ENCODE measurements around the gene RAB17. TPM values are rescaled to one million over a fixed set of nuclear protein-coding genes. Genes with fewer than 3 reads are reported as not detected.

The RAB17 gene
- total and polyA plus RNA-seq, 4 donors, result 19.3 to 73.3 (median 46.4) TPM

DNA sequence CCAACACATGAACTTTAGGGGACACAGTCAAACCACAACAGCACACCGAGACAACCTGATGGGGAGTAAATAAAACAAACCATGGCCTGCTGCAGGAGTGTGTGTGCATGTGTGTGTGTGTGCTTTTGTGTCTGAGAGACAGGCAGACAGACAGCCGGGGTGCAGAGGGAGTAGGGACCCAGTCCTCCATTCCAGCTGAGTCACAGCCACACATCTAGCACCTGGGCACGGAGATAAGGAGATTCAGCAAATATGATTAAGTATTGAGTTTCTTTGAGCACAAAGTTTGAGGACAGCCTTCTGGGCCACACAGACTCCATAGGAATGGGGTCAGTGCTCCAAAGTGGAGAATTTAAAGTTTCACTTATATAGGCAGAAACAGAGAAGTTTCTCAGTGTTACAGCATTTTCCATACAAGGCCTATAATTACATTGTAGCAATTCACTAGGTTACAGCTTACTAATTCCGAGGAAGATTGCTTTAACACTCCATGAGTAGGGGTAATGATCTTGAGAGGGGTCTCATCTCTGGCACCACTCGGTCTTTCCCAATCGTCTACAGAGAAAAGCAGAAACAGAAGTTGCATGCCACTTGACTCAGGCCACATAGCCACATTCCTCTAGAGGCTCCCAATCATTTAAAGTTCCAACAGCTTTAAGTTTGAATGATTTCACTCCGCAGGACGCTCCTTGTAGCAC is 55.0 kb downstream of the RAB17 start:
- Histone ChIP-seq H3K9ac (ENCODE audit: insufficient read depth in 1 of 2, low read length in 2 of 2) (no peak overlapping the region), H3K4me3 (no peak overlapping the region), H3K36me3 (ENCODE audit: control insufficient read depth in 4 of 4, insufficient read depth in 4 of 4, low read length in 4 of 4) (peaks cover 0 to 11% (median 0%) of the 10 kb centered on the region in 4 donors), H3K27ac (ENCODE audit: low read depth in 1 of 2, low read length in 1 of 2) (no peak overlapping the region), H3K4me1 (ENCODE audit: control insufficient read depth in 5 of 5, insufficient read depth in 5 of 5, low read length in 5 of 5) (peaks cover 0 to 2% (median 0%) of the 10 kb centered on the region in 5 donors), H3K9me3 (ENCODE audit: control insufficient read depth in 4 of 4, insufficient read depth in 3 of 4, low read length in 3 of 4) (peaks cover 0 to 1% (median 0%) of the 10 kb centered on the region in 4 donors), H3K27me3 (ENCODE audit: control insufficient read depth in 3 of 3, insufficient read depth in 3 of 3, low read length in 2 of 3) (peaks cover 0 to 3% (median 0%) of the 10 kb centered on the region in 3 donors)
- ATAC-seq (ENCODE audit: insufficient read depth, low FRiP score) (no peak), DNase-seq (no peak)
- 83 to 86% methylated on average over 8 of the region's 8 CpGs for WGBS, 2 donors
- TF ChIP-seq, protein P1, sequence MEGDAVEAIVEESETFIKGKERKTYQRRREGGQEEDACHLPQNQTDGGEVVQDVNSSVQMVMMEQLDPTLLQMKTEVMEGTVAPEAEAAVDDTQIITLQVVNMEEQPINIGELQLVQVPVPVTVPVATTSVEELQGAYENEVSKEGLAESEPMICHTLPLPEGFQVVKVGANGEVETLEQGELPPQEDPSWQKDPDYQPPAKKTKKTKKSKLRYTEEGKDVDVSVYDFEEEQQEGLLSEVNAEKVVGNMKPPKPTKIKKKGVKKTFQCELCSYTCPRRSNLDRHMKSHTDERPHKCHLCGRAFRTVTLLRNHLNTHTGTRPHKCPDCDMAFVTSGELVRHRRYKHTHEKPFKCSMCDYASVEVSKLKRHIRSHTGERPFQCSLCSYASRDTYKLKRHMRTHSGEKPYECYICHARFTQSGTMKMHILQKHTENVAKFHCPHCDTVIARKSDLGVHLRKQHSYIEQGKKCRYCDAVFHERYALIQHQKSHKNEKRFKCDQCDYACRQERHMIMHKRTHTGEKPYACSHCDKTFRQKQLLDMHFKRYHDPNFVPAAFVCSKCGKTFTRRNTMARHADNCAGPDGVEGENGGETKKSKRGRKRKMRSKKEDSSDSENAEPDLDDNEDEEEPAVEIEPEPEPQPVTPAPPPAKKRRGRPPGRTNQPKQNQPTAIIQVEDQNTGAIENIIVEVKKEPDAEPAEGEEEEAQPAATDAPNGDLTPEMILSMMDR (IDR thresholded peaks at IDR 0.05; ENCODE audit: control extremely low read depth, extremely low read depth), result no peak

DNA sequence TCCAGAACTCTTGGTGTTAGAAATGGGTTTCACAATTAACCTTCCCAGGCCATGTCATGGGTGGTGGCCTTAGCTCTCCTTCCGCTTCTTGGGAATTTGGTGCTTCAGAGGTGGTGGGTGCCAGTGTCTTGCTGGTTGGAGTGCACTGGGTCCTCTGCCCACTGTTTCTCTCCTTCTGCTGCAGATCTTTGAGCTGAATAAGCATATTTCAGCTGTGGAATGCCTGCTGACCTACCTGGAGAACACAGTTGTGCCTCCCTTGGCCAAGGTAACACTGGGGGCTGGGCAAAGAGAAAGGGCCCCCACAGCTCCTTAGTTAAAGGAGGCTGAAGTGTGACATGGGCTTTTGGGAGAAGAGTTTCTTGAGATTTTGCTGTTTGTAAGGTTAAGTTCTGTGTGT is 56.2 kb downstream of the RAB17 start:
- Histone ChIP-seq H3K4me1 (ENCODE audit: control insufficient read depth in 5 of 5, insufficient read depth in 5 of 5, low read length in 5 of 5) (peaks cover 0 to 2% (median 0%) of the 10 kb centered on the region in 5 donors), H3K36me3 (ENCODE audit: control insufficient read depth in 4 of 4, insufficient read depth in 4 of 4, low read length in 4 of 4) (peaks cover 0 to 12% (median 0%) of the 10 kb centered on the region in 4 donors), H3K4me3 (no peak overlapping the region), H3K9ac (ENCODE audit: insufficient read depth in 1 of 2, low read length in 2 of 2) (no peak overlapping the region), H3K27ac (ENCODE audit: low read depth in 1 of 2, low read length in 1 of 2) (no peak overlapping the region), H3K9me3 (ENCODE audit: control insufficient read depth in 4 of 4, insufficient read depth in 3 of 4, low read length in 3 of 4) (peaks cover 0 to 1% (median 0%) of the 10 kb centered on the region in 4 donors), H3K27me3 (ENCODE audit: control insufficient read depth in 3 of 3, insufficient read depth in 3 of 3, low read length in 2 of 3) (peaks cover 0 to 3% (median 0%) of the 10 kb centered on the region in 3 donors)
- 98 to 100% methylated on average over 1 of the region's 1 CpG for WGBS, 2 donors
- TF ChIP-seq, protein P1 (IDR thresholded peaks at IDR 0.05; ENCODE audit: control extremely low read depth, extremely low read depth), result no peak
- DNase-seq (no peak), ATAC-seq (ENCODE audit: insufficient read depth, low FRiP score) (no peak)

DNA sequence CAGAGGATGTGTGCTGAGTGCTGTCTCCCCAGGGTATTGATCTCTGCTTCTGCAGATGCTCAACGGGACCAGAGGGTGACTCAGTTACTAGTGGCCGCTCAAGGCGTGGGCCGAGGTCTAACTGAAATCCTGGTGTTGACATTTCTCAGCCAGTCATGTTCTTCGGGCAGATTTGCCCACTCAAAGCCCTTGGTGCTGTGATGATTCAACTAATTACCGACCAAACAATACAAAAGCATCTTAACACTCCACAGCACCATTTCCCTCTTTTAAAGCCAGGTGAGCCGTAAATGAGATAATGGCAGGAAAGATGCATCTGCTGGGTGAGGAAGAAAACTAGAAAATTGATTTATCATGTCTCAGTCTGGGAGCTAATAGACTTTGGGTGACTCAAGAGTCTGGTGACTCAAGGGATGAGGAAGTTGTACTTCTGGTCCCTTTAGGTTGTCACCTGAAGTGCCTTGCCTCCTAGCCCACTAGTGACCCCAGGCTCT is 56.8 kb downstream of the RAB17 start:
- DNase-seq (no peak), ATAC-seq (ENCODE audit: insufficient read depth, low FRiP score) (no peak)
- no peak overlapping the region for H3K9ac ChIP-seq (ENCODE audit: insufficient read depth in 1 of 2, low read length in 2 of 2)
- peaks cover 0 to 1% (median 0%) of the 10 kb centered on the region in 4 donors for H3K9me3 ChIP-seq (ENCODE audit: control insufficient read depth in 4 of 4, insufficient read depth in 3 of 4, low read length in 3 of 4)
- H3K27ac ChIP-seq (ENCODE audit: low read depth in 1 of 2, low read length in 1 of 2), result no peak overlapping the region
- H3K4me3 ChIP-seq, result no peak overlapping the region
- H3K36me3 ChIP-seq (ENCODE audit: control insufficient read depth in 4 of 4, insufficient read depth in 4 of 4, low read length in 4 of 4), result peaks cover 0 to 12% (median 0%) of the 10 kb centered on the region in 4 donors
- peaks cover 0 to 2% (median 0%) of the 10 kb centered on the region in 5 donors for H3K4me1 ChIP-seq (ENCODE audit: control insufficient read depth in 5 of 5, insufficient read depth in 5 of 5, low read length in 5 of 5)
- TF ChIP-seq, protein P1 (IDR thresholded peaks at IDR 0.05; ENCODE audit: control extremely low read depth, extremely low read depth), result no peak
- peaks cover 0 to 3% (median 0%) of the 10 kb centered on the region in 3 donors for H3K27me3 ChIP-seq (ENCODE audit: control insufficient read depth in 3 of 3, insufficient read depth in 3 of 3, low read length in 2 of 3)
- WGBS, 2 donors, result 85 to 92% methylated on average over 7 of the region's 7 CpGs

Measured in lung (tissue), 12 donors.